ENCODE measurements around the gene DIP2A. TPM values are rescaled to one million over a fixed set of nuclear protein-coding genes. Genes with fewer than 3 reads are reported as not detected.

The DIP2A gene
- total and polyA plus RNA-seq, 4 donors: 15.5 to 71.4 (median 28.7) TPM

DNA sequence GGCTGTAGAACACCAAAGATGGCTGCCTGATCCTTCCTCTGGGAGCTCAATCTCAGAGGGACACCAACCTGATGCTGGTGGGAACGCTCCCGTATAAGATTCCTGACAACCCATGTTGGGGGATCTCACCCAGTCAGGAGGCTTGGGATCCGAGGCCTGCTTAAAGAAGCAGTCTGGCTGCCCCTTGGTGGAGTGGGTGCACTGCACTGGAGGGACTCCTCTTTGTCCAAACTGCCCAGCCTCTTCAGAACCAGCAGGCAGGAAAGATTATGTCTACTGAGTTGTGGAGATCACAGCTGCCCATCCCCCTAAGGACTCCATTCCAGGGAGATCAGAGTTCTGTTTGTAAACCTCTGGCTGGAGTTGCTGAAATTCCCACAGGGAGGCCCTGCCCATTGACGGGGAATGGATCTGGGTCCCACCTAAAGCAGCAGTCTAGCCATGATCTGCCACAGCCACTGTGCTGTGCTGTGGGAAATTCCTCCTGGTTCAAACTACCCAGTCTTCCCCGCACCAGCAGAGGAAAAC lies 123.2 kb downstream of the DIP2A start:
- TF ChIP-seq, protein P1, sequence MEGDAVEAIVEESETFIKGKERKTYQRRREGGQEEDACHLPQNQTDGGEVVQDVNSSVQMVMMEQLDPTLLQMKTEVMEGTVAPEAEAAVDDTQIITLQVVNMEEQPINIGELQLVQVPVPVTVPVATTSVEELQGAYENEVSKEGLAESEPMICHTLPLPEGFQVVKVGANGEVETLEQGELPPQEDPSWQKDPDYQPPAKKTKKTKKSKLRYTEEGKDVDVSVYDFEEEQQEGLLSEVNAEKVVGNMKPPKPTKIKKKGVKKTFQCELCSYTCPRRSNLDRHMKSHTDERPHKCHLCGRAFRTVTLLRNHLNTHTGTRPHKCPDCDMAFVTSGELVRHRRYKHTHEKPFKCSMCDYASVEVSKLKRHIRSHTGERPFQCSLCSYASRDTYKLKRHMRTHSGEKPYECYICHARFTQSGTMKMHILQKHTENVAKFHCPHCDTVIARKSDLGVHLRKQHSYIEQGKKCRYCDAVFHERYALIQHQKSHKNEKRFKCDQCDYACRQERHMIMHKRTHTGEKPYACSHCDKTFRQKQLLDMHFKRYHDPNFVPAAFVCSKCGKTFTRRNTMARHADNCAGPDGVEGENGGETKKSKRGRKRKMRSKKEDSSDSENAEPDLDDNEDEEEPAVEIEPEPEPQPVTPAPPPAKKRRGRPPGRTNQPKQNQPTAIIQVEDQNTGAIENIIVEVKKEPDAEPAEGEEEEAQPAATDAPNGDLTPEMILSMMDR (IDR thresholded peaks at IDR 0.05; ENCODE audit: control extremely low read depth, extremely low read depth): no peak
- Histone ChIP-seq H3K9ac (ENCODE audit: insufficient read depth in 1 of 2, low read length in 2 of 2) (no peak overlapping the region), H3K4me3 (no peak overlapping the region), H3K27ac (ENCODE audit: low read depth in 1 of 2, low read length in 1 of 2) (no peak overlapping the region), H3K36me3 (ENCODE audit: control insufficient read depth in 4 of 4, insufficient read depth in 4 of 4, low read length in 4 of 4) (peaks cover 0 to 16% (median 2%) of the 10 kb centered on the region in 4 donors), H3K4me1 (ENCODE audit: control insufficient read depth in 5 of 5, insufficient read depth in 5 of 5, low read length in 5 of 5) (no peaks in the 10 kb centered on the region), H3K9me3 (ENCODE audit: control insufficient read depth in 4 of 4, insufficient read depth in 3 of 4, low read length in 3 of 4) (peaks cover 0 to 19% (median 8%) of the 10 kb centered on the region in 4 donors), H3K27me3 (ENCODE audit: control insufficient read depth in 3 of 3, insufficient read depth in 3 of 3, low read length in 2 of 3) (no peaks in the 10 kb centered on the region)
- ATAC-seq (ENCODE audit: insufficient read depth, low FRiP score) (no peak), DNase-seq (no peak)
- 94 to 98% methylated on average over 5 of the region's 5 CpGs for WGBS, 2 donors

DNA sequence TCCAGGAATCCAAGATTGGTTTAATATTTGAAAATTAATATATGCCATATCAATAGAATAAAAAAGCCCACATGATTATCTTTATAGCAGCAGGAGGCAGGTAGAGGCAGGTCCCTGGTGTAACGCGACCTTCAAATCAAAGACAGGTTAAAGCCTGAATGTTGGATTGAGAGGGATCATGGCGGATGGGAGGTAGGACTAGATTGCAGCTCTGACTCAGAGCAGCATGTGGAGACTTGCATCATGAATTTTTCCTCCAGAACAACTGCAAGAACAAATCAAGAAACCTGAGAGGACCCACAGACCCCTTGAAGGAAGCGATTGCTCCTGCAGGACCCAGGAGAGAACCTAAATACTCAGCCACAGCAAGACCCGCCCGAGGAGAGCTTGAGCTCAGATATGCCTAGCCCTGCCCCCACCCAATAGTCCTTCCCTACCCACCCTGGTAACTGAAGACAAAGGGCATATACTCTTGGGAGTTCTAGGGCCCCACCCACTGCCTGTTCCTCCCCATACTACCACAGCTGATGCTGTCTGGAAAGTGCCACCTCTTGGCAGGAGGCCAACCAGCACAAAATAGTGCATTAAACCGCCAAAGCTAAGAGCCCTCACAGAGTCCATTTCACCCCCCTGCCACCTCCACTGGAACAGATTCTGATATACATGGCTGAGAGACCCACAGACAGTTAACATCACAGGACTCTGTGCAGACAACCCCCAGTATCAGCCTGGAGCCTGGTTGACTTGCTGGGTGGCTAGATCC lies 126.7 kb downstream of the DIP2A start:
- 84 to 95% methylated on average over 7 of the region's 7 CpGs for WGBS, 2 donors
- Histone ChIP-seq H3K4me3 (no peak overlapping the region), H3K36me3 (ENCODE audit: control insufficient read depth in 4 of 4, insufficient read depth in 4 of 4, low read length in 4 of 4) (peaks cover 0 to 14% (median 2%) of the 10 kb centered on the region in 4 donors), H3K4me1 (ENCODE audit: control insufficient read depth in 5 of 5, insufficient read depth in 5 of 5, low read length in 5 of 5) (no peaks in the 10 kb centered on the region), H3K27me3 (ENCODE audit: control insufficient read depth in 3 of 3, insufficient read depth in 3 of 3, low read length in 2 of 3) (no peaks in the 10 kb centered on the region), H3K27ac (ENCODE audit: low read depth in 1 of 2, low read length in 1 of 2) (no peak overlapping the region), H3K9ac (ENCODE audit: insufficient read depth in 1 of 2, low read length in 2 of 2) (no peak overlapping the region), H3K9me3 (ENCODE audit: control insufficient read depth in 4 of 4, insufficient read depth in 3 of 4, low read length in 3 of 4) (peaks cover 0 to 13% (median 5%) of the 10 kb centered on the region in 4 donors)
- TF ChIP-seq, protein P1 (IDR thresholded peaks at IDR 0.05; ENCODE audit: control extremely low read depth, extremely low read depth): no peak
- DNase-seq: no peak
- no peak for ATAC-seq (ENCODE audit: insufficient read depth, low FRiP score)

DNA sequence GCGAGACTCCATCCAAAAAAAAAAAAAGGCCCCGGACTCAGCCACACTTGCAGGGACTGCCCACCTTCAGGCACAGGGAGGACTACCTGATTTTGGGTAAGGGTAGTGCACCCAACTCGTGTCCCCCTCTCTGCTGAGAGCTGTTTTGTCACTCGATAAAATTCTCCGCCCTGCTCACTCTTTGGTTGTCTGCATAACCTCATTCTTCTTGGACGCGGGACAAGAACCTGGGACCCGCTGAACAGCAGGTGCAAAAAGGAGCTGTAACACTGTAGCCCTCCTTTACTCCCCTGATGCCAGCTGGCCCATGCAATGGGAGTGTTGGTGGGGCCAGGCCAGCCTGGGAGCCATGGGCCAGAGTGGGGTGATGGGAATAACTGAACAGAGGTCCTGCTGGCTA lies 135.6 kb downstream of the DIP2A start:
- Histone ChIP-seq H3K36me3 (ENCODE audit: control insufficient read depth in 4 of 4, insufficient read depth in 4 of 4, low read length in 4 of 4) (no peaks in the 10 kb centered on the region), H3K4me1 (ENCODE audit: control insufficient read depth in 5 of 5, insufficient read depth in 5 of 5, low read length in 5 of 5) (peaks cover 0 to 6% (median 0%) of the 10 kb centered on the region in 5 donors), H3K27ac (ENCODE audit: low read depth in 1 of 2, low read length in 1 of 2) (no peak overlapping the region), H3K9me3 (ENCODE audit: control insufficient read depth in 4 of 4, insufficient read depth in 3 of 4, low read length in 3 of 4) (peaks cover 0 to 14% (median 0%) of the 10 kb centered on the region in 4 donors), H3K27me3 (ENCODE audit: control insufficient read depth in 3 of 3, insufficient read depth in 3 of 3, low read length in 2 of 3) (no peaks in the 10 kb centered on the region), H3K9ac (ENCODE audit: insufficient read depth in 1 of 2, low read length in 2 of 2) (no peak overlapping the region), H3K4me3 (no peak overlapping the region)
- DNase-seq (no peak), ATAC-seq (ENCODE audit: insufficient read depth, low FRiP score) (no peak)
- TF ChIP-seq, protein P1 (IDR thresholded peaks at IDR 0.05; ENCODE audit: control extremely low read depth, extremely low read depth): no peak
- WGBS, 2 donors: 76 to 93% methylated on average over 8 of the region's 8 CpGs
